Liver (tissue), 3 donors: ENCODE data around the gene ASPDH.

Source experiments
- ATF3 ChIP-seq: IDR thresholded peaks from 2 replicates; pipeline ENCODE4 v1.6.1; 2016; ENCODE audit warnings: antibody characterized with exemption
- CTCF ChIP-seq: fragments of 150-350 bp; IDR thresholded peaks from 2 replicates; pipeline ENCODE4 v1.5.1; 2017; ENCODE audit warnings: improper control_type of control experiment, low read depth, low read length; ENCODE audit not compliant: missing input control
- EGR1 ChIP-seq, 2 donors: IDR thresholded peaks; 2 replicates each; pipeline ENCODE4 v1.6.1; 2016 to 2018; ENCODE audit warnings: antibody characterized with exemption in 2 of 2, low read depth in 2 of 2
- RAD21 ChIP-seq, 2 donors: IDR thresholded peaks; 2 replicates each; pipeline ENCODE4 v1.6.1; 2016; ENCODE audit warnings: antibody characterized with exemption in 2 of 2, mild to moderate bottlenecking in 2 of 2
- SP1 ChIP-seq: IDR thresholded peaks from 2 replicates; pipeline ENCODE4 v1.6.1; 2018; ENCODE audit warnings: antibody characterized with exemption, mild to moderate bottlenecking
- donor health status: healthy.
- donor health status: healthy.

GRCh38 chr19:50558449-50558848, 44.7 kb upstream of the ASPDH start:
- no peak for TF ChIP-seq SP1
- TF ChIP-seq EGR1 (IDR thresholded peaks at IDR 0.05; ENCODE audit: low read depth in 2 of 2): no peak
- TF ChIP-seq CTCF: no peak
- no peak for TF ChIP-seq RAD21 (IDR thresholded peaks at IDR 0.05)
- TF ChIP-seq ATF3: no peak
